Activated naive CD4-positive, alpha-beta T cell treated with anti-CD3 and anti-CD28 coated beads for 36 hours (primary cell): Measurements from ENCODE around the gene GOLGA5. TPM values are rescaled to one million over a fixed set of nuclear protein-coding genes. Genes with fewer than 3 reads are reported as not detected.

Experiments
- CTCF ChIA-PET: fragments of 350-600 bp; sonication (Branson Sonifier 250); formaldehyde crosslinking; loops from one replicate; lab custom pipeline; 2021; ENCODE audit warnings: antibody characterized with exemption; lab: Charles Lee
- DNase-seq: peaks from one replicate; pipeline ENCODE4 v3.0.0-alpha.2; 2020
- H3K27ac Mint-ChIP-seq: one replicate; pipeline ENCODE4 v1.8.0; 2021; ENCODE audit warnings: mild to moderate bottlenecking, mixed read lengths
- H3K27me3 Mint-ChIP-seq: one replicate; pipeline ENCODE4 v1.8.0; 2021; ENCODE audit warnings: low read depth, mixed read lengths
- H3K36me3 Mint-ChIP-seq: one replicate; pipeline ENCODE4 v1.8.0; 2021; ENCODE audit warnings: low read depth, mixed read lengths
- H3K4me1 Mint-ChIP-seq: one replicate; pipeline ENCODE4 v1.8.0; 2021; ENCODE audit warnings: low read depth, mixed read lengths
- H3K4me3 Mint-ChIP-seq: one replicate; pipeline ENCODE4 v1.8.0; 2021; ENCODE audit warnings: mild to moderate bottlenecking, moderate library complexity, mixed read lengths
- H3K9me3 Mint-ChIP-seq: one replicate; pipeline ENCODE4 v1.8.0; 2021; ENCODE audit warnings: mixed read lengths
- intact Hi-C: fragments of 100-400 bp; cut with micrococcal nuclease; formaldehyde crosslinking; loops from one replicate; pipeline ENCODE4 v1.15.1; 2023
- total RNA-seq, 2 experiments: library from RNA; stranded (reverse); gene quantifications; one replicate each; pipeline ENCODE4 v1.2.3, GENCODE V29; 2021

Gene GOLGA5
- total RNA-seq, 2 experiments from 2014 or later: 14.5 to 14.7 TPM

GRCh38 chr14:92874962-92875661, 81.0 kb downstream of the GOLGA5 start:
- H3K27ac Mint-ChIP-seq: no peak overlapping the region
- no peaks in the 10 kb centered on the region for H3K9me3 Mint-ChIP-seq
- intact Hi-C loops: no loop called here
- no peak for DNase-seq
- no peaks in the 10 kb centered on the region for H3K4me1 Mint-ChIP-seq
- peaks cover 6% of the 10 kb centered on the region for H3K27me3 Mint-ChIP-seq
- CTCF ChIA-PET: no interaction called here
- no peaks in the 10 kb centered on the region for H3K36me3 Mint-ChIP-seq
- no peak overlapping the region for H3K4me3 Mint-ChIP-seq

- CTCF ChIA-PET: no interaction called here
- intact Hi-C loops: no loop called here
- no peak overlapping the region for H3K27ac Mint-ChIP-seq
- no peaks in the 10 kb centered on the region for H3K36me3 Mint-ChIP-seq
- no peaks in the 10 kb centered on the region for H3K9me3 Mint-ChIP-seq
- H3K4me3 Mint-ChIP-seq: no peak overlapping the region
- DNase-seq: no peak
- no peaks in the 10 kb centered on the region for H3K4me1 Mint-ChIP-seq
- peaks cover 9% of the 10 kb centered on the region for H3K27me3 Mint-ChIP-seq
These were observed 83.8 kb downstream of the GOLGA5 start for GRCh38 chr14:92877757-92878431.

- peaks cover 10% of the 10 kb centered on the region for H3K27me3 Mint-ChIP-seq
- intact Hi-C loops: no loop called here
- no peaks in the 10 kb centered on the region for H3K4me1 Mint-ChIP-seq
- DNase-seq: no peak
- no peak overlapping the region for H3K4me3 Mint-ChIP-seq
- no peak overlapping the region for H3K27ac Mint-ChIP-seq
- no peaks in the 10 kb centered on the region for H3K36me3 Mint-ChIP-seq
- H3K9me3 Mint-ChIP-seq: no peaks in the 10 kb centered on the region
- CTCF ChIA-PET: no interaction called here
These were observed 86.2 kb downstream of the GOLGA5 start for GRCh38 chr14:92880351-92880750.

- DNase-seq: no peak
- intact Hi-C loops: no loop called here
- Mint-ChIP-seq H3K4me3 (no peak overlapping the region), H3K36me3 (no peaks in the 10 kb centered on the region), H3K27ac (no peak overlapping the region), H3K27me3 (peaks cover 10% of the 10 kb centered on the region), H3K9me3 (no peaks in the 10 kb centered on the region), H3K4me1 (no peaks in the 10 kb centered on the region)
- CTCF ChIA-PET: no interaction called here
These were observed 86.7 kb downstream of the GOLGA5 start for GRCh38 chr14:92880851-92881250.

DNA sequence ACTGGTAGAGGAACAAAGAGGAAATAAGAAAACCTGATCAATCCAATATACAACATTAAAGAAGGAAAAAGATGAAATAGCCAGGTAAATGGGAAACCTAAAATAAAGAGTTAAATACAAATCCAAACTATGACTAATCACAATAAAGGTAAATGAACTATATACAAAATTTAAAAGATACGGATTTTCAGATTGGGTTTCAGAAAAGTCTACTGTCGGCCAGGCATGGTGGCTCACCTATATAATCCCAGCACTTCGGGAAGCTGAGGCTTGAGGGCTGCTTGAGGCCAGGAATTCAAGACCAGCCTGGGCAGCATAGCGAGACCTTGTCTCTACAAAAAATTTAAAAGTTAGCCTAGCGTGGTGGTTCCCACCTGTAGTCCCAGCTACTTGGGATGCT, 89.0 kb downstream of the GOLGA5 start:
- H3K4me1 Mint-ChIP-seq: no peaks in the 10 kb centered on the region
- H3K9me3 Mint-ChIP-seq: no peaks in the 10 kb centered on the region
- DNase-seq: no peak
- H3K4me3 Mint-ChIP-seq: no peak overlapping the region
- H3K36me3 Mint-ChIP-seq: no peaks in the 10 kb centered on the region
- no peak overlapping the region for H3K27ac Mint-ChIP-seq
- intact Hi-C loops: no loop called here
- CTCF ChIA-PET: no interaction called here
- peaks cover 10% of the 10 kb centered on the region for H3K27me3 Mint-ChIP-seq

DNA sequence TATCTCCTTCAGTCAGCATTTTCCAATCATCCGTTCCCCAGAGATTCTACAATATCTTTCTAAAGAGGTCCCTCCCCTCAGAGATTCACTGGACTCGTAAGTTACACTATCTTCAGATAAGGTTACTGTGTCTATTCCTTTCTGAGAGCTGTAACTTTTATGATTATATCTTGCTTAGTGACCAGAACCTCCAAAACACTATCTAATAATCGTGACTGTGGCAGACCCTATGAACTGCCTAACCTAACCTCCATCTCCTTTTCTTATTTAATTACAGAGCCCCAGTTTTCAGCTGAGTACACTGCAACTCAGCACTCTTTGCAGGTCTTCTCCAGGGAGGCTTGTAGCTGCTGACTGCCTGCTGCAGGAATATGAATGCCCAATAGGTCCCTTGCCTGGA, 90.3 kb downstream of the GOLGA5 start:
- intact Hi-C loops: no loop called here
- Mint-ChIP-seq H3K4me3 (no peak overlapping the region), H3K27ac (no peak overlapping the region), H3K36me3 (no peaks in the 10 kb centered on the region), H3K4me1 (no peaks in the 10 kb centered on the region), H3K27me3 (peaks cover 8% of the 10 kb centered on the region), H3K9me3 (no peaks in the 10 kb centered on the region)
- CTCF ChIA-PET: interaction anchor here (0.6 kb wide), 1 partner anchor 248 kb away, joined by 3 read pairs; no protein-coding TSS in a partner anchor
- no peak for DNase-seq

DNA sequence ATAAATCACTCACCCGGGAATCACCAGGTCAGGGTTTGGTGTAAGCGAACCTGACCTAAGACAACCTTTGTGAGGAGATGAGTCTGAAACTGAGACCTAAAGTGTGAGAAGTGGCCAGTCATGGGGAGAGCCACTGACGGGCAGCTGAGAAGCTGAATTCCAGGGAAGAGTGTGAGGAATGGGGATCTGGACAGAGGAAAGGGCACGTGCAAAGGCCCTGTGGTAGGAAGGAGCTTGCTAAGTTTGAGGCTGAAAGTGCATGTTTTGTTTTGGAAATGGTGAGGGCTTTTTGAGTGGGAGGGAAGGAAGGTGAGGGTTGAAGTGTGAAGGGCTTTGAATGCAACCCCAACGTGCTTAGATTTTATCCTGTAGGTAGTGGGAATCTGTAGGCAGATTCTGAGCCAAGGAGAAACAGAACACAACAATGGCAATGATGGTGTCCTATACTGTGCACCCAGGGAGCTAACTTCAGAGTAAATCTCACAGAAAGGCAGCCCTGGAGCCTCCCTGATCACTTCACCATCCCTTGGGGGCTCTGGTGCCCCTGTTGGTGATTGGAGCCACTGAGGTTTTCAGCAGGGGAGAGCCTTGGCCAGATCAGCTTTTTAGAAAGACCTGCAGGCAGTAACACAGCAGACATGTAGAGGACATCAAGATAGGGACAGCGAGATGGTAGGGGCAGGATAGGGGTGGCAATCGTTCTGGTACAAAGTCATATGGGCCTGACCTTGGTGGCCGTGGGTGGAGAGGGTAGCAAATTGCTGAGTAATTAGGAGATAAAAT, 91.4 kb downstream of the GOLGA5 start:
- intact Hi-C loops: no loop called here
- DNase-seq: no peak
- Mint-ChIP-seq H3K9me3 (no peaks in the 10 kb centered on the region), H3K27me3 (peaks cover 4% of the 10 kb centered on the region), H3K4me3 (no peak overlapping the region), H3K36me3 (no peaks in the 10 kb centered on the region), H3K4me1 (no peaks in the 10 kb centered on the region), H3K27ac (no peak overlapping the region)
- CTCF ChIA-PET: no interaction called here

DNA sequence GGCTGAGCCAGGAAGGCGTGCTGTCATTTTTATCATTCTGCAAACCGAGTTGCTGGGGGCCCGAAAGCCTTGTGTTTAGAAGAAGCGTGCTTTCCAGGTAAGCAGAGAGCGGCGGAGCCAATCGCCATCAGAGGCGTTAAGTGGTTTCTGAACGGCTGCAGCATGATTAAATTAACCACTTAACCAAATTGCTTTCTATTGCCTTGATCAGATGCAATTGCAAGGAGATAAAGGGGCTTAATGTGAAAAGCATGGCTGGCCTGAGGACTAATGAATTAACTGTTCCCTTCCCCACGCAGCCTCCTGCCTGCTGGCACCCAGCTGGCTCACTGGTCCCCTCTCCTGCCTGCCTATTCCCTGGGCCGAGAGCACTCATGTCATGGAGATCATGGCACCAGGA, 92.2 kb downstream of the GOLGA5 start:
- H3K4me1 Mint-ChIP-seq: no peaks in the 10 kb centered on the region
- no peak overlapping the region for H3K4me3 Mint-ChIP-seq
- H3K36me3 Mint-ChIP-seq: no peaks in the 10 kb centered on the region
- CTCF ChIA-PET: no interaction called here
- DNase-seq: no peak
- intact Hi-C loops: no loop called here
- peaks cover 2% of the 10 kb centered on the region for H3K27me3 Mint-ChIP-seq
- no peak overlapping the region for H3K27ac Mint-ChIP-seq
- H3K9me3 Mint-ChIP-seq: no peaks in the 10 kb centered on the region

- no peak for DNase-seq
- CTCF ChIA-PET: interaction anchor here (0.6 kb wide), 1 partner anchor 9 kb away, joined by 3 read pairs; no protein-coding TSS in a partner anchor
- Mint-ChIP-seq H3K27ac (no peak overlapping the region), H3K9me3 (no peaks in the 10 kb centered on the region), H3K36me3 (no peaks in the 10 kb centered on the region), H3K4me1 (no peaks in the 10 kb centered on the region), H3K4me3 (no peak overlapping the region), H3K27me3 (peaks cover 2% of the 10 kb centered on the region)
- intact Hi-C loops: no loop called here
These were observed 93.1 kb downstream of the GOLGA5 start for GRCh38 chr14:92887157-92887556.

DNA sequence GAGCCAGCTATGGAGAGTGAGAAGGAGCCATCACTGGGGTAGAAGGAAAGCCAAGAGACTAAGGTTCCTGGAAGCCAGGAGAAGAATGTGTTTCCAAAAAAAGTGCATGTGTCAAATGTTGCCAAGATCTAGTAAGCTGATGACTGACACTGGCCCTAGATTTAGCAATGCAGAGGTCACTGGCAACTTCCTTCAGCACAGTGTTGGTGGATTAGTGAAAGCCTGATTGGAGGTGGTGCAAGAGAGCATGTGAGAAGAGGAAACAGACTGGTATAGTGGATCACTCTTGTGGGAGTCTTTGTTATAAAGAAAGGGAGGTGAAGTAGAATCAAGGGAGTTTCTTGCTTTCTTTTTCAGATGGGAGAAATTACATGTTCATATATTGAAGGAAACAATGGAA, 94.8 kb downstream of the GOLGA5 start:
- Mint-ChIP-seq H3K36me3 (no peaks in the 10 kb centered on the region), H3K9me3 (peaks cover 12% of the 10 kb centered on the region), H3K27me3 (peaks cover 2% of the 10 kb centered on the region), H3K4me1 (peaks cover 5% of the 10 kb centered on the region), H3K27ac (no peak overlapping the region), H3K4me3 (no peak overlapping the region)
- CTCF ChIA-PET: no interaction called here
- DNase-seq: no peak
- intact Hi-C loops: no loop called here
